Gastroesophageal sphincter (tissue), 4 donors: ENCODE measurements around the gene EIF4A3. TPM values are rescaled to one million over a fixed set of nuclear protein-coding genes. Genes with fewer than 3 reads are reported as not detected.

ENCODE experiments used
- ATAC-seq: fragments of 150-250 bp; one replicate; pipeline ENCODE4 v1.9.1; 2016; ENCODE audit warnings: mild to moderate bottlenecking, moderate library complexity
- H3K27ac ChIP-seq, 4 donors: fragments of 200-600 bp; sonication (generic) in 3 of 4; 1 replicate in 3 of 4; 2 replicates in 1 of 4; pipeline ENCODE4 v1.5.1; 2016 to 2019
- H3K27me3 ChIP-seq: fragments of 200-600 bp; sonication (generic); one replicate; pipeline ENCODE4 v1.5.1; 2019
- H3K36me3 ChIP-seq, 2 donors: fragments of 200-600 bp; sonication (generic); one replicate each; pipeline ENCODE4 v1.5.1; 2019; ENCODE audit warnings: control low read depth in 1 of 2
- H3K4me1 ChIP-seq, 3 donors: fragments of 200-600 bp; sonication (generic); 1 replicate in 2 of 3; 2 replicates in 1 of 3; pipeline ENCODE4 v1.5.1; 2016 to 2019; ENCODE audit warnings: control low read depth in 2 of 3
- H3K4me3 ChIP-seq, 2 donors: fragments of 200-600 bp; sonication (generic); one replicate each; pipeline ENCODE4 v1.5.1; 2019; ENCODE audit warnings: mild to moderate bottlenecking in 1 of 2, moderate library complexity in 1 of 2
- H3K9me3 ChIP-seq, 3 donors: fragments of 200-600 bp; sonication (generic); one replicate each; pipeline ENCODE4 v1.5.1; 2017 to 2019; ENCODE audit warnings: control low read depth in 2 of 3
- EP300 ChIP-seq: sonication (generic); formaldehyde crosslinking; IDR thresholded peaks from one replicate; pipeline ENCODE4 v1.6.1; 2017; ENCODE audit warnings: antibody characterized with exemption, mild to moderate bottlenecking
- POLR2A ChIP-seq, 2 donors: fragments of 450-650 bp; IDR thresholded peaks; one replicate each; pipeline ENCODE4 v1.6.1; 2017; ENCODE audit warnings: antibody characterized with exemption in 2 of 2, mild to moderate bottlenecking in 2 of 2, moderate library complexity in 1 of 2
- POLR2AphosphoS5 ChIP-seq: sonication (generic); formaldehyde crosslinking; IDR thresholded peaks from one replicate; pipeline ENCODE4 v1.6.1; 2017; ENCODE audit warnings: antibody characterized with exemption
- WGBS, 2 donors: methylation state at CpG; one replicate each; pipeline ENCODE4 v1.1.5; 2018; ENCODE audit warnings: low coverage in 1 of 2; 5-methylcytosine and 5-hydroxymethylcytosine counted together
- total RNA-seq, 4 donors: library from RNA; depleted of rRNA; stranded (reverse); fragments of >200 nt; gene quantifications; one replicate each; pipeline ENCODE4 v1.1.0, GENCODE V29; 2016
- TF ChIP-seq, protein P1 (sequence below), 4 experiments: fragments of 200-600 bp in 2 of 4; fragments of 450-650 bp in 2 of 4; sonication (generic) in 1 of 4; IDR thresholded peaks; one replicate each; pipeline ENCODE4 v1.5.1; 2017 to 2019; ENCODE audit warnings: antibody characterized with exemption in 4 of 4, mild to moderate bottlenecking in 2 of 4, moderate library complexity in 2 of 4

Gene EIF4A3
- total RNA-seq = 10 to 100 TPM; 37.9 to 61.6 (median 49.0) TPM

- H3K9me3 ChIP-seq = no peaks in the 10 kb centered on the region
- H3K27ac ChIP-seq = peak within 1 kb of the TSS; percentile 79 to 98 (median 94)
- peak; percentile 94 for TF ChIP-seq POLR2AphosphoS5
- TF ChIP-seq, protein P1, sequence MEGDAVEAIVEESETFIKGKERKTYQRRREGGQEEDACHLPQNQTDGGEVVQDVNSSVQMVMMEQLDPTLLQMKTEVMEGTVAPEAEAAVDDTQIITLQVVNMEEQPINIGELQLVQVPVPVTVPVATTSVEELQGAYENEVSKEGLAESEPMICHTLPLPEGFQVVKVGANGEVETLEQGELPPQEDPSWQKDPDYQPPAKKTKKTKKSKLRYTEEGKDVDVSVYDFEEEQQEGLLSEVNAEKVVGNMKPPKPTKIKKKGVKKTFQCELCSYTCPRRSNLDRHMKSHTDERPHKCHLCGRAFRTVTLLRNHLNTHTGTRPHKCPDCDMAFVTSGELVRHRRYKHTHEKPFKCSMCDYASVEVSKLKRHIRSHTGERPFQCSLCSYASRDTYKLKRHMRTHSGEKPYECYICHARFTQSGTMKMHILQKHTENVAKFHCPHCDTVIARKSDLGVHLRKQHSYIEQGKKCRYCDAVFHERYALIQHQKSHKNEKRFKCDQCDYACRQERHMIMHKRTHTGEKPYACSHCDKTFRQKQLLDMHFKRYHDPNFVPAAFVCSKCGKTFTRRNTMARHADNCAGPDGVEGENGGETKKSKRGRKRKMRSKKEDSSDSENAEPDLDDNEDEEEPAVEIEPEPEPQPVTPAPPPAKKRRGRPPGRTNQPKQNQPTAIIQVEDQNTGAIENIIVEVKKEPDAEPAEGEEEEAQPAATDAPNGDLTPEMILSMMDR (IDR thresholded peaks at IDR 0.05) = peak in 1 of 4 experiments; percentile 29
- TF ChIP-seq POLR2A (IDR thresholded peaks at IDR 0.05) = peak; percentile 74 to 88
- peak; percentile 89 for TF ChIP-seq EP300
- peak within 1 kb of the TSS; percentile 68 to 97 for H3K4me3 ChIP-seq
- 0% methylated on average over 1 to 4 of the region's 90 CpGs for WGBS, 2 donors
- ATAC-seq = peak; percentile 97
- H3K27me3 ChIP-seq = no peaks in the 10 kb centered on the region
- peaks cover 0 to 49% (median 11%) of the 10 kb centered on the region in 3 donors for H3K4me1 ChIP-seq
- H3K36me3 ChIP-seq = peaks cover 0 to 20% of the 10 kb centered on the region in 2 donors
These were observed at the start of gene EIF4A3 for GRCh38 chr17:80147035-80147822. Gene EIF4A3 (minus strand): TSS chr17:80147128. CDS start chr17:80146961, 167 bp downstream.

- Histone ChIP-seq H3K36me3 (no peaks in the 10 kb centered on the region), H3K4me1 (peaks cover 0 to 6% (median 0%) of the 10 kb centered on the region in 3 donors), H3K27me3 (peaks cover 49% of the 10 kb centered on the region), H3K27ac (no peak overlapping the region), H3K4me3 (no peak overlapping the region), H3K9me3 (no peaks in the 10 kb centered on the region)
- no peak for ATAC-seq
- no peak for TF ChIP-seq EP300
- no peak for TF ChIP-seq POLR2AphosphoS5
- no peak for TF ChIP-seq POLR2A (IDR thresholded peaks at IDR 0.05)
- TF ChIP-seq, protein P1 (IDR thresholded peaks at IDR 0.05) = no peak
- 83 to 89% methylated on average over 1 to 6 of the region's 7 CpGs for WGBS, 2 donors
These were observed 49.7 kb upstream of the EIF4A3 start for GRCh38 chr17:80196652-80197051.

- WGBS, 2 donors = 47 to 52% methylated on average over 13 to 14 of the region's 27 CpGs
- TF ChIP-seq, protein P1 (IDR thresholded peaks at IDR 0.05) = peak in 3 of 4 experiments; percentile 65 to 84 (median 74)
- TF ChIP-seq POLR2AphosphoS5 = no peak
- peaks cover 0 to 13% (median 0%) of the 10 kb centered on the region in 3 donors for H3K4me1 ChIP-seq
- no peak for ATAC-seq
- no peaks in the 10 kb centered on the region for H3K9me3 ChIP-seq
- H3K36me3 ChIP-seq = no peaks in the 10 kb centered on the region
- no peak overlapping the region for H3K27ac ChIP-seq
- H3K27me3 ChIP-seq = peaks cover 56% of the 10 kb centered on the region
- no peak overlapping the region for H3K4me3 ChIP-seq
These were observed 49.0 kb upstream of the EIF4A3 start for GRCh38 chr17:80195671-80196529.

DNA sequence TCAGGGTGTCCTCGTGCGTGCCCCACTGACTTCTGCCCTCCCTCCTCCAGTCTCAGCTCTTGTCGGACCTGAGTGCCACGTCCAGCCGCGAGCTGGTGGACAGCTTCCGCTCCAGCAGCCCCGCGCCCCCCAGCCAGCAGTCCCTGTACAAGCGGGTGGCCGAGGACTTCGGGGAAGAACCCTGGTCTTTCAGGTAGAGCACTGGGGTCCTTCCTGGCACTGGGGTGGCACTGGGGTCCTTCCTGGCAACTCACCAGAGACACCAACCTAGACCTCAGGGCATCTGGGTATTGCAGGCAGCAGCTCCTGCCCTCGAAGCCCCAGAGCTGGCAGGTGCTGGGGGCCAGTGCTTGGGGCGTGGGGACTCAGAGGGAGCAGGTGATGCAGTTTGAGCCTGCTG lies 48.2 kb upstream of the EIF4A3 start:
- Histone ChIP-seq H3K27me3 (peaks cover 61% of the 10 kb centered on the region), H3K4me1 (peaks cover 0 to 13% (median 0%) of the 10 kb centered on the region in 3 donors), H3K36me3 (no peaks in the 10 kb centered on the region), H3K27ac (no peak overlapping the region), H3K4me3 (no peak overlapping the region), H3K9me3 (no peaks in the 10 kb centered on the region)
- ATAC-seq = no peak
- 60 to 67% methylated on average over 1 to 3 of the region's 14 CpGs for WGBS, 2 donors
- TF ChIP-seq POLR2A (IDR thresholded peaks at IDR 0.05) (no peak), EP300 (no peak), POLR2AphosphoS5 (no peak)
- TF ChIP-seq, protein P1 (IDR thresholded peaks at IDR 0.05) = no peak
